G401.6 (cell line): ENCODE measurements around the gene DNAJC15.
"Not testable (repeated sequence)": the region's sequence is repeated elsewhere in the genome, so short reads cannot be mapped to it uniquely, and the experiment has no call there.

Source experiments
- FAIRE-seq: peaks from 2 replicates; lab custom pipeline; 2012; peaks lifted over from hg19 to GRCh38; lab: Jason Lieb, UNC

The DNAJC15 gene

DNA sequence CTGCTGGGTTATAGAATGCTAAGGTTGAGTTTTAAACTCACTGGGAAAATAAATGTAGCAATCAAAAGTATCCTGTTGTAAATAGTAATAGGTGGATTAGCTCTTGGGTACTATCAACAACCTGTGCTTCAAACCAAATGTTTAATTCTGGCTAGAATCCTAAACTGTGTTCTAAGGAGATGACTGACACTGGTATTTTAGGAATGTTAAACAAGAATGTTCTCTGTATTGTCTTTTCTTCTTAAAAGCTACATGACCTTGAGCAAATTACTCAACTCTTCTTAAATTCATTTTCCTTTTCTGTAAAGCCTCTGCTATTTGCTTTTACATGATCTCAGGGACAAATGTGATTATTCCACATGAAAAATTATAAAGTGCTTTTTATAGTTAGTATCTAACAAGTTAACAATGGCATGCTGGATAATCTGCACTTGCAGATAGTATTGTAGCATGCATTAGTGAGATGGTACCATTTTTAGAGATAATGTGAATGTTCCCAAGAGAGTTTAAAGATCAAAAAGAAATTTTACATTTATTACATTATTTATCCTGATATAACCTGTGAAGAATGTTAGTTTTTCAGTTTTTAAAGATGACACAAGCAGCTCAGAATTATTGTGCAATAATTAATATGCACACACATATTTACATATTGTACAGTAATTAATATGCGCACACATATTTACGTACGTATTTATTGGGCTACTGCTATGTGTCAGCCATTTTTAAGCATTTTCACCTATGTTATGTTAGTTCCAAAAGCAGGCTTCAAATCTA, 17.7 kb upstream of the DNAJC15 start:
- no peak for FAIRE-seq

DNA sequence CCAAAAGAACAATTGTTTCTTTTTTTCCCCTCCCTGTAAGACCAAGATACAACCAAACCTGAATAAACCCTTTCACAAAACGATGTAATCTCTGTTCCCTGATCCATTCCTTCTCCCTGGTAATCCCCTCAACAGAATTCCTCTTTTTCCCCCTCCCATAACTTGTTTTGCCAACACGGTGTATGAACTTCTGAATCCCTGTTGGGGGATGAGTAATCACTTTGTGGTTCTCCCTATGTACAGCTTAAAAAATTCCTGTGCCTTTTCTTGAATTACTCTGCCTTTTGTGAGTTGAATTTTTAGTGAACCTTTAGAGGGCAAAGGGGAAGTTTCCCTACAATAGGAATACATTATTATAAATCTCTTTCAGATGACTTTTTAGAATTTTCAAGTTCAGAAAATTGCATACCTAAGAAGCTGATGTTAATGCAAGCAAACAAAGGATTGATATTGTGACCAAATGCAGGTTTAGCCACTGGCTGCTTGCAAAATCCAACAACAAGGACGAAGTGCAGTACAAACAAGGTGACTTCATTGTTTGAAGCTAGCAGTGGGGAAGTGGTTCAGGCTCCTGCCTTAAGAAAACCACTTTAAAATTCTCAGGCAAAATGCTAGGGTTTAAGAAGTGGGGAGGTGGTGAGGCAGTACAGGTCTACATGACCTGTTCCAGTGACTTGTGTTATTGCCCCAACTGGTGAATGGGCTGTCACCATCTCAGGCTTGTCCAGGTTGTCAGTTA, 16.3 kb upstream of the DNAJC15 start:
- no peak for FAIRE-seq

DNA sequence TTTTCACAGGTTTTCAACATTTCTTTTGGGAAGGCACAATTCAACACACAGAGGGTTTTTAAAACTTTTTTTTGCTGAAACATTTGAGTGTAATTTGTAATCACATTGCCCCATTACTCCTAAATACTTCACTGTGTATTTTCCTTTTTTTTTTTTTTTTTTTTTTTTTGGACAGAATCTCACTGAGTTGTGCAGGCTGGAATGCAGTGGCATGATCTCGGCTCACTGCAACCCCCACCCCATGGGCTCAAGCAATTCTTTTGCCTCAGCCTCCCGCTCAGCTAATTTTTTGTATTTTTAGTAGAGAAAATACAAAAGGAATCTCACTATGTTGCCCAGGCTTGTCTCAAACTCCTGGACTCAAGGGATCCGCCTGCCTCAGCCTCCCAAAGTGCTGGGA, 14.8 kb upstream of the DNAJC15 start:
- FAIRE-seq, result no peak

DNA sequence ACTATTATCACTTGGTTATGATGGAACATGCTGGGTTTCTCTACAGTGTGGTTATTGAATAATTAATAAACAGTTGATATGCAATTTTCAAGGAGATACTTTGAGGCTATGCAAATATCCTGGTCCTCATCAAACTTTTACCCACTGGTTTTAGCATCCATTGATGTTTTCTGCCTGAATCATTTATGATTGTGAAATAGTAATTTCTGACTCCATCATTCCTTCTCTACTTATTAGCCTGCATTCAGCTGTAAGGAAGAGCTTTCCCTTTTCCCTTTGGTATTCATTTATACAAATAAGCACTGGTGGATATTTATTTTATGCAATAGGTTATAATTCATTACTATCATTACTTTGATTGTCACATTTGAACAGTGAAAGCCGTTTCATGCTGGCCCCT, 13.9 kb upstream of the DNAJC15 start:
- FAIRE-seq, result no peak

DNA sequence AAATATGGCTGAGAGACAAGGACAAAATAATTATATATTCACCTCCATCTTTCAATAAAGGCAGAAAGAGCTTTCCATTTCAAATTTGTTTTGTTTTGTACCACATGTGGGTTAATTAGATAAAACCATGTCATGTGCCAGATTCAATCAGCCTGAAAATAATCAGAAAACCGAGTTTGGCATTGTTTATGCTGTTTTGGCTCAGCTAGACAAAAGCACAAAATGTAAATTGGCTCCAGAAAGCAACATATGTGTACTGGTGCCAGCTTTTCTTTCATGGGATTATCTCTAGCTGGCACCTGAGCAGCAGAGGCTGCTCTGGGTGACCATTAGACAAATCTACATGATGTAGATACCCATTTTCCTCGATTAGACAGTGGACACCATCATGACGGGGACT, 9.2 kb upstream of the DNAJC15 start:
- FAIRE-seq, result no peak

DNA sequence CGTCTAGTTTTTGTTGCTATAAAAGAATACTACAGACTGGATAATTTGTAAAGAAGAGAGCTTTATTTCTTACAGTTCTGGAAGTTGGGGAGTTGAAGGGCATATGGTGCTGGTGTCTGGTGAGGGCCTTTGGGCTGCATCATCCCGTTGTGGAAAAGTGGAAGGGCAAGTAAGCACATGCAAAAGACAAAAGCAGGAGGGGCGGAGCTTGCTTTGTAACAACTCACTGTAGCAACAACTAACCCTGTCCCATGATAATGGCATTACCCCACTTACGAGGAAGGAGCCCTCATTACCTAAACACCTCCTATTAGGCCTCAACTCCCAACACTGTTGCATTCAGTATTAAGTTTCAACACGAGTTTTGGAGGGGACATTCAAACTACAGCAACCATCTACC, 7.2 kb upstream of the DNAJC15 start:
- no peak for FAIRE-seq

DNA sequence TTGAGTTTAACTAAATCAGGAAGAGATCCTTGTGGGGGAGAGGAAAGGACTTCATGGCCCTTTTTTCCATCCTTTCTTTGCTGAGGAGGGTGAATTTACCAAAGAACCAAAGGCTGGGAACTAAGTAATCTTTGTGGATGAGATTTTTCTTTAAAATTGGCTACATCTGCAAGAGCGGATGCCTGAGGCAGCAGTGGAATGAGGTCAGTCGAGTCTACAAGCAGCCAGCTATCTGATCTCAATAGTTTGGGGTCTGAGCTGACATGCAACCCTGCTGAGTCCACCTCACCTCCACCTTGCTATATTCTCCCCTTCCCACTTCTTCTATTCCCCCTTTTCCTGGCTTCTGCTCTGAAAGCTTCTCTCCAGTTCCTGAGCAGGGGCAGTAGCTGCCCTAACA, 3.6 kb upstream of the DNAJC15 start:
- no peak for FAIRE-seq

DNA sequence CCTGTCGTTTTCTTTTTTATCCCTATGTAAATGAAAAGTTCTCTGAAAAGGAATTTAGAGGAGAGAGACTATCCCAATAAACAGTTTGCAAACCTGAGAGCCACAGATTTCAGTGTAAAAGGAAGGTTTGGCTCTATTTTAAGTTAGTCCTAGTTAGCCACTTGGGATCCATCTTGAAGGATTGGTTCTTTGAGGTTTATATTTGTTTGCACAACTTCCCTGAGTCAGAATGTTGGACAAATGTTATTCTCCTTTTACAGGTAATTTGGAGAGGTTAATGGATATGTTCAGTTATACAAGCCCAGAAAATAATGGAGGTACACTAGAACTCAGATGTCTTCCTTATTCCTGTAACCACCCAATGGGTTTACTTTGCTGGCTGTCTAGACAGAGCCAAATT, 2.6 kb upstream of the DNAJC15 start:
- FAIRE-seq, result no peak

DNA sequence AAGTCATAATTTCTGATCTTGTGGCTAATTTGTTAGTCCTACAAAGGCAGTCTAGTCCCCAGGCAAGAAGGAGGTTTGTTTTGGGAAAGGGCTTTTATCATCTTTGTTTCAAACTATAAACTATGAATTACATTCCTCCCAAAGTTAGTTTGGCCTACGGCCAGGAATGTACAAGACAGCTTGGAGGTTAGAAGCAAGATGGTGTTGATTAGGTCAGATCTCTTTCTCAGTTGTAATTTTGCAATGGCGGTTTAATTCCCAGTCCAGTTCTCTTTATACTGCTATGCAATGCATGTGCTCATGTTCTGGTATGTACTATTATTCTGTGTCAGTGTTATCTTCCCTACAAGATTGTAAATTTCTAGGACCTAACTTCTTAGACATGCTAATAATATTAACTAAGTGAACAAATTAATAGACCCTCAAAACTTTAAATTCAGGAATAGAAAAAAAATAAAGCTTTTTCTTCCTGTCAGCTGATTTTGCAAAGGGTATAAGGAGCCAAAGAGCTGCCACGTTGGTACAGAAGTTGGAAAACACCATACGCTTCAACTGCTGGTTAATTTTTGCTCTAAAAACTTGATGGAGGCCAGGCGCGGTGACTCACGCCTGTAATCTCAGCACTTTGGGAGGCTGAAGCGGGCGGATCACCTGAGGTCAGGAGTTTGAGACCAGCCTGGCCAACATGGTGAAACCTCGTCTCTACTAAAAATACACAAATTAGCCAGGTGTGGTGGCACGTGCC, 1.3 kb upstream of the DNAJC15 start:
- no peak for FAIRE-seq

DNA sequence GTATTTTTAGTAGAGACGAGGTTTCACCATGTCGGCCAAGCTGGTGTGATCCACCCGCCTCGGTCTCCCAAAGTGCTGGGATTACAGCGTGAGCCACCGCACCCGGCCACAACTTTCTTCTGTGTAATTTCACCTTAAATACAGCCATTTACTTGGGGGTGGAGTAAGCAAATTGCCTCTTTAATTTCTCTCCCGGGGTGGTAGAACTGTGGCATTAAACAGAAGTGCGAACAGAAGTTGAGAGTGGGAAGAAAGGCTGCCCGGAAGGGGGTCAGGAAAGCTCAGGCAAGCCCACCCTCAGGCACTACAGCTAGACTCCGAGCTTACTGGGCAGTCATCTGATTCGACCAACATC, 475 bp upstream of the DNAJC15 start:
- no peak for FAIRE-seq

DNA sequence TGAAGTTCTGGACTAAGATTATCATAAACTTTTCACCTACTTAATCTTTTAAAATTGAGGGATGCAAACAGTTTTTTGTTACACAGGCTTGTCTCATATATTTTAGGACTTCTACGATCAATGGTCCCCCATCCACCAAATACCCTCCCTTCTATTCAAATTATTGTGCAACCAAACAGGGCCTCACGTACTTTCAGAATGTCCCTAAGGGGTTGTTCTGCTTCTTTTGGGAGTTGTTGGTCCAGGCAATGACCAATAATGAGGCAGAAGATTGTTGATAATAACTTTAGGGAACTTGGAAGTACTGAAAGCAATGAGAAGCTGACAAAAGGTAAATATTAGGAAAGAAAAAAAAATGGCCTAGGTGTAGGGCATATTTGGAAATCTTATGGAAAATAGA, 2.9 kb downstream of the DNAJC15 start:
- no peak for FAIRE-seq

DNA sequence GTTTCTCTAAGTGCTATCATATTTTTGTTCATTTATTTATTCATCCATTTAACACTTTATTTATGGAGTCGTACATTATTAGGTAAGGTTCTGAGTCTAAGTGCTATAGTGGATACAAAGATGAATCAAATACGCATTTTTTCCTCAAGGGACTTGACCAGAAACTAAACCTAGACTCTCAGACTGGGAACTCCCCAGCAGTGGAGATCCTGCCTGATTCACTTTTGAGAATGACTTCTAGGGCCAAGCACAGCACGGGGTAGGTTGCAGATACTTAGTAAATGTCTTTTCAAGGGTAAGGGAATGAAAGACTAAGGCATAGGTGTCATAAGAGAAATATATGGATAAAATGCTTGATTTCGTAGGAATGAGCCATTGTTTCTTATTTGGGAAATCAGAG, 7.2 kb downstream of the DNAJC15 start:
- no peak for FAIRE-seq

DNA sequence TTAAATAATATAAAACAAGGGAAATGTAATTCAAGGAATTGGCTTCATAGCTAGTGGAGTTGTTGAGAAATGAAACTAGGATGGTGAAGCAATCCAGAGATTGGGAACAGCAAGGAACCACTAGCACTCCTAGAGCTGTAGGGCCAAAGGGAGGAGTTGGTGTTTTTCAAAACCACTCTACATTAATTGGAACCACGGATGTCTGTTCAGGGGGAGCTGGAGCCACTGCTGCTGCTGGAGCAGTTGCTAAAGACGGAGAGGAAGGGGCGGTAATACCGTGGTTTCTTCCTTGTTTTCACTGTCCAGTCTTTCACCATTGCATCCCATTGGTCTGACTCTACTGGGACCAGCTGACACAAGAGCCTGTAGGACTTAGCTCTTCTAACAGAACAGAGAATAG, 8.5 kb downstream of the DNAJC15 start:
- FAIRE-seq, result no peak

DNA sequence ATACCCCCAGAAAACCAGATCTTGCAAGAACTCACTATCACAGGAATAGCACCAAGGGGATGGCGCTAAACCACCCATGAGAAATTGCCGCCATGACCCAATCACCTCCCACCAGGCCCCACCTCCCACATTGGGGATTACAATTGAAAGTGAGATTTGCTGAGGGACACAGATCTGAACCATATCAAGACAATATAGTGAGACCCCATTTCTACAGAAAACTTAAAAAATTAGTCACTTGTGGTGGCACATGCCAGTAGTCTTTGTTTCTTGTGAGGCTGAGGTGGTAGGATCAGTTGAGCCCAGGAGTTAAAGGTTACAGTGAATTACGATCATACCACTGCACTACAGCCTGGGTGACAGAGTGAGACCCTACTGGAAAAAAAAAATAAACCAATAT, 9.7 kb downstream of the DNAJC15 start:
- FAIRE-seq, result no peak

DNA sequence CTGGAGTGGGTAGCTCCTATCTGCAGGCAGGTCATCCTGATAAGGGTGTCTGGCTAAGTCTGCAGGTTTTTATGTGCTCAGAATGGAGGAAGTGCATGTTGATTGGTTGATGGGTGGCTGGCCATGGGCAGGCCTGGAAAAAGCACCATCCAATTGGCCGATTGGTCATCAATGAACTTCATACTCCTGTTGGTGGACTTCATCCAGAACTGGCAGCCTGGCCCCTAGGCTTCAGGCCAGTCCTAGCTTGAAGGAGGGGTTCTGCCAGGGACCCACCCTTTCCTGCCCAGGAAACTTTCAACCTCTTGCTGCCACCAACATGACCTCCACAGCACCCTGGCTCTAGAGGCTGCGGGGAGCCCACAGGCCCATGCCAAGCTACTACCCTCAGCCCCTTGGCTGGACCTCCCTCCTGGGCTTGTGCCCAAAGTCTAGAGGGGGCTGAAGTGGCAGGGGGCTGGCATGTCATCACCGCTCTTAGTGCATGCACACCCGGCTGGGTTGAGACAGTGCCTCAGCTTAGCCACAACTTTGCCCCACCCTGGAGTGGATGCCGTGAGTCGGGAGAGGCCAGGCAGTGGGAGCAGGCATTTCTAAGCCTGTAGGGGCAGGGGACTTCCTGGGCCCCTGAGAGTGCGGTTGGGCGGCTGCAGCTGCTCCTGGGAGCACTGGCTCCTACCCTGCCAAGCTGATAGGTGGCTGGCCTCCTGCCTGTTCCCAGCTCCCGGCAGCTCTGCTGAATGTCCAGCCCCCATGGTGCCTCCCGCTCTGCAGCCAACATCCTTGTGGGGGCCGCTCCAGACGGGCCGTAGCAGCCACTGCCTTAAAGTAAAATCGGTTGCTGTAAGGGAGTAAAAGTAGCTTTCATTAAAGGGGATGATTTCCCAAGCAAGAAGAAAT, 13.2 kb downstream of the DNAJC15 start:
- no peak for FAIRE-seq

DNA sequence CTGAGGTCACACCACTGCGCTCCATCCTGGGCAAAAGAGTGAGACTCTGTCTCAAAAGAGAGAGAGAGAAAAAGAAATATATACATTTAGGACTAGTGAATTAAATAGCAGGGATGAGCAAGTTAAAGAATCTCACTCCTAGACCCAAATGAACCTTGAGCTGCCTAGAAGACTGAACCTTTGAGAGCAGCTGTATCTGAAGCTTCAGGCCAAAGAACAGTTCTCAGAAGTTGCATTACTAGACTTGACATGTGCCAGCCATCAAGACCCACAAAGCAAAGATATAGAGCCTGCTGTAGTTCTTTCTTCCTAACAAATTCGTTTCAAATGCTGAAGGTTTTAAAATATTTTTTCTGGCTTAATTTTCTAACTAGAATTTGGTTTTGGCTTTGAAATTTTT, 16.6 kb downstream of the DNAJC15 start:
- no peak for FAIRE-seq

DNA sequence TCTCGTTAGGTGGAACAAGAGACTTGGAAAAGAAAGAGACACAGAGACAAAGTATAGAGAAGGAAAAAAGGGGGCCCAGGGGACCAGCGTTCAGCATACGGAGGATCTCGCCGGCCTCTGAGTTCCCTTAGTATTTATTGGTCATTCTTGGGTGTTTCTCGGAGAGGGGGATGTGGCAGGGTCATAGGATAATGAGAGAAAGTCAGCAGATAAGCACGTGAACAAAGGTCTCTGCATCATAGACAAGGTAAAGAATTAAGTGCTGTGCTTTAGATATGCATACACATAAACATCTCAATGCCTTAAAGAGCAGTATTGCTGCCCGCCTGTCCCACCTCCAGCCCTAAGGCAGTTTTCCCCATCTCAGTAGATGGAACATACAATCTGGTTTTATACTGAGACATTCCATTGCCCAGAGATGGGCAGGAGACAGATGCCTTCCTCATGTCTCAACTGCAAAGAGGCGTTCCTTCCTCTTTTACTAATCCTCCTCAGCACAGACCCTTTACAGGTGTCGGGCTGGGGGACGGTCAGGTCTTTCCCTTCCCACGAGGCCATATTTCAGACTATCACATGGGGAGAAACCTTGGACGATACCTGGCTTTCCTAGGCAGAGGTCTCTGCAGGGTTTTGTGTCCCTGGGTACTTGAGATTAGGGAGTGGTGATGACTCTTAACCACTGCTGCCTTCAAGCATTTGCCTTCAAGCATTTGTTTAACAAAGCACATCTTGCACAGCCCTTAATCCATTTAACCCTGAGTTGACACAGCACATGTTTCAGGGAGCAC, 17.4 kb downstream of the DNAJC15 start:
- FAIRE-seq, result not testable (repeated sequence)

DNA sequence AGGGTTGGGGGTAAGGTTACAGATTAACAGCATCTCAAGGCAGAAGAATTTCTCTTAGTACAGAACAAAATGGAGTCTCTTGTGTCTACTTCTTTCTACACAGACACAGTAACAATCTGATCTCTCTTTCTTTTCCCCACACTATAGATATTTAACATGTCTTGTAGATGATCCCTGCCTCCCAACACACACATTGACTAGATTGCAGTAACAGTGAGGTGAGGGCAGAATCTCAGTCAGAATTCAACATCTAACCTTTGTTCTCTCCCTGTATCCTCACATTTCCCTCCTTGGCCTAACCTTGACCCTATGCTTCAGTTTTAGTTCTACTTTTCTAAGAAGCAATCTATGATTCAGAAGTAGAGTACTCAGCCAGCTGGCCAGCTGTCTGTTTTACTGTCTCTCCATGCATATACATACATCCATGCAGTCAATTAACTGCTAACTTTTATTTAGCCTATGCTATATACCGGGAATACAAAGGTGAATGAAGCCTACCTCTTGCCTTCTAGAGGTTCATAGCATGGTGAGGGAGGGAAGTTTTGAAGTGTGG, 18.1 kb downstream of the DNAJC15 start:
- no peak for FAIRE-seq

DNA sequence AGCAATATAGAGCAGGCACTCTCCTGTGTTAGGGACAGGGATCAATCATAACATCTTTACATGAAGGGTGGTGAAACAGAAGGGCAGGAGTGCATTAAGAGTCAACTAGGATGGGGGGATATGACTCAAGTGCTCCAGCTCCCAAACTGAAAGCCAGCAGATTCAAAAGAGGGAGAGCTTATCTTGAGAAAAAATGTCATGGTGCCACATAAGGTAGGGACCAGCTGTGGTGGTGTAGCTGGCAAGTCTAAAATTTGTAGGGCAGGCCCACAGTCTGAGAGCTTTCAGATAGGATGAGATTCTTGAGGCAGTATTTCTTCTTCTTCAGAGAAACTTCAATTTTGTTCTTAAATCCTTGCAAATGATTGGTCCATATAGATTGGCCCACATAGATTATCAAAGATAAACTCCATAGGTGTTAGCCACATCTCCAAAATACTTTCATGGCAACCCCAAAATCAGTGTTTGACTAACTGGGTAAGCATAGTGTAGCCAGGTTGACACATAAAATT, 19.1 kb downstream of the DNAJC15 start:
- FAIRE-seq, result no peak

DNA sequence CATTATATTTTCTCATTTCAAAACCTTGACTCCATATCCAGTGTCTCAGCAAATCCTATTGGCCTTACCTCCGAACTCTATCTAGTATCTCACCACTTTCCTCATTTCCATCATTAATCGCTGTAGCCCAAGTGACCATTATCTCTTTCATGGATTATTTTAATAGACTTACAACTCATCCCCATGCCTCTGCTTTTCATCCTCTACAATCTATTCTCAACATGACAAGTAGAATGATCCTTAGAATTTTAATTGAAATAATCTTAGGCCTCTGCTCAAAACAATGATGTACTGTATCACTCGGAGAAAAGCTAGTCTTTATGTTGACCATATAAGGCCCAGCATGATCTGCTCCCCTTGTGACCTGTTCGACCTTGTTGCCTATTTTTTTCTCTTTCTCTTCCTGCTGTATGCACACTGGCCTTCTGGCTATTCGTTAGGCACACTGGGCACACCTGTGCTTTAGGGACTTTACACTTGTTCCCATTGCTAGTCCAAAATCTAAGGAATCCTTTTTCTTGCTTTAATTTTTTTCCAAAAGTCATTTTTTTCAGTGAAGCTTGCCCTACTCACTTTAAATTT, 21.4 kb downstream of the DNAJC15 start:
- FAIRE-seq, result no peak
